ENCODE data around the gene DERA. TPM values are rescaled to one million over a fixed set of nuclear protein-coding genes. Genes with fewer than 3 reads are reported as not detected.

DERA gene
- total and polyA plus RNA-seq, 2 donors, result 28.1 to 36.5 TPM

DNA sequence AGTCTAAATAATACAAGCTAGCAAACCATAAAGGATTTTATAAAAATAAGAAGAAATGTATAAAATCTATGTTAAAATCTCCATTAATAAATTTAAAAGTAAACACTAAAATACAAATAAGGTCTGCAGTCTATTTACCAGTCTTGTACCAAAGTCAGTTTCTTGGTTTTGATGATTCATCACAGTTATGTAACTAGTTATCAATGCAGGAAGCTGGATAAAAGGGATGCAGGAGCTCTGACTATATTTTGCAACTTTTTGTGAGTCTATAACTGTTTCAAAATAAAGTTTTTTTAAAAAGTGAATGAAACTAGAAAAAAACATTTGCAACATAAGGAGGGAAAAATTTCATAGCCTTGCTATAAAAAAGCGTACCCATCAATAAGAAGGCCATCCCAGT lies 151.5 kb downstream of the DERA start:
- H3K27ac ChIP-seq (ENCODE audit: low read depth), result no peak overlapping the region
- no peak for DNase-seq (ENCODE audit: extremely low spot score)
- no peak overlapping the region for H3K4me3 ChIP-seq (ENCODE audit: low read depth, low read length)
- 96% methylated on average over 1 of the region's 1 CpG for WGBS
- no peaks in the 10 kb centered on the region for H3K4me1 ChIP-seq (ENCODE audit: insufficient read depth)
- no peaks in the 10 kb centered on the region for H3K36me3 ChIP-seq (ENCODE audit: insufficient read depth)

- H3K4me3 ChIP-seq (ENCODE audit: low read depth, low read length), result no peak overlapping the region
- no peak overlapping the region for H3K27ac ChIP-seq (ENCODE audit: low read depth)
- no peaks in the 10 kb centered on the region for H3K4me1 ChIP-seq (ENCODE audit: insufficient read depth)
- DNase-seq (ENCODE audit: extremely low spot score), result no peak
- 93% methylated on average over 1 of the region's 1 CpG for WGBS
- H3K36me3 ChIP-seq (ENCODE audit: insufficient read depth), result no peaks in the 10 kb centered on the region
Measured at GRCh38 chr12:16063726-16064125, 152.6 kb downstream of the DERA start.

DNA sequence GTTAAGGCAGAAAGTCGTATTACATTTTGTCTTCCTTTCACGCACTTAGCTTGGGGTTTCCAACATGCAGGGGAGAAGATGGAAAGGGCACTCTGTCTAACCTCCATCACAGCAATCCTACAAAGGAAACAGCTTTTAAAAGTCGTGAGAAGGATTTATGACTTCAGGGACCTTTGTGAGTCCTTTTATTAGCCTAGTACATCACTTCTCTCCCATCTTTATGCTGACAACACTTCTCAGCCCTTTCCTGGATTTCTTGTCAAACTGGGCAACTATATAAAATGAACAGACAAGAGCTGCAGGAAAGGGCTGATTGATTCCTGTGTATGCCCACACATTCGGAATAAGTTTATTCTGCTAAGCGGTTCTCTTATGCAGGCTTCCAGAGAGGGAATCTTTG lies 159.0 kb downstream of the DERA start:
- 29% methylated on average over 5 of the region's 5 CpGs for WGBS
- Histone ChIP-seq H3K27ac (ENCODE audit: low read depth) (no peak overlapping the region), H3K4me1 (ENCODE audit: insufficient read depth) (no peaks in the 10 kb centered on the region), H3K4me3 (ENCODE audit: low read depth, low read length) (no peak overlapping the region), H3K36me3 (ENCODE audit: insufficient read depth) (no peaks in the 10 kb centered on the region)
- no peak for DNase-seq (ENCODE audit: extremely low spot score)

DNA sequence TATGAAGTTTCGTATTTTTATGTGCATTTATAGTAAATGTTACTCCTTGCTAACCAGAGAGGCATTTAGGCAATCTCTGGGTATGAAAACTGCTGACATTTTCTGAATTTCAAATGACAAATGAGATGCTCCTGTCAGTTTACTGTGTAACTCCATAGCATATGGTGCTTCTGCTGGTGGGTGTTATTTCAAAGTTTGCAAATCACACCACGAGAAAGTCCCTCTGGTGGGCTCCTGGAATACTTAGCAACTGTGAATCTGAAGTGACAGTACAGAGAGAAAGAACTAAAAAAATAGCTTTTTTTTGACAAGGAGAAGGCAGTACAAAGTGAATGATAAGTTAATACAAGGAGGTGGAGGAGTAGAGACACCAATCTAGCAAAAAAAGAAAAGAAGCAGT lies 161.5 kb downstream of the DERA start:
- Histone ChIP-seq H3K36me3 (ENCODE audit: insufficient read depth) (no peaks in the 10 kb centered on the region), H3K4me1 (ENCODE audit: insufficient read depth) (no peaks in the 10 kb centered on the region), H3K4me3 (ENCODE audit: low read depth, low read length) (no peak overlapping the region), H3K27ac (ENCODE audit: low read depth) (no peak overlapping the region)
- no peak for DNase-seq (ENCODE audit: extremely low spot score)
- WGBS, result 75% methylated on average over 2 of the region's 2 CpGs

DNA sequence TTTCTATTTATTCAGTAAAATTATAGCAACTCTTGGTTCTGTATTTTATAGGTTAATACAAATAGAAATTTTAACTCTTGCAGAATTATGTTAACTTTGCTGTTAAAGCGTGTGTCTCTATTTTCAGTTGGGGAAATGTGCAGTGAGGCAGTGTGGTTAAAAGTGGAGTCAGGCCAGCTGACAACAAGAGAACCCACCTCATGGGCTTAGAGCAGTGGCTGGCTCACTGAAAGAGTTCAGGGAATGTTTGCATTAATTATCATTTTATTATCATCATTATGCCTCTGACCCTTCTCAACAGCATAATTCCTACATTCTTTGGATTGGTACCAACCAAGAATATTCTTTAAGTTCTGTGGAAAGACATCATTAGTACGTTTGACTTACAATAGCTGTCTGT lies 163.8 kb downstream of the DERA start:
- Histone ChIP-seq H3K36me3 (ENCODE audit: insufficient read depth) (no peaks in the 10 kb centered on the region), H3K27ac (ENCODE audit: low read depth) (no peak overlapping the region), H3K4me1 (ENCODE audit: insufficient read depth) (no peaks in the 10 kb centered on the region), H3K4me3 (ENCODE audit: low read depth, low read length) (no peak overlapping the region)
- DNase-seq (ENCODE audit: extremely low spot score), result no peak
- 69% methylated on average over 2 of the region's 2 CpGs for WGBS

GRCh38 chr12:16075887-16076286 lies 164.8 kb downstream of the DERA start:
- DNase-seq (ENCODE audit: extremely low spot score), result no peak
- H3K36me3 ChIP-seq (ENCODE audit: insufficient read depth), result no peaks in the 10 kb centered on the region
- H3K27ac ChIP-seq (ENCODE audit: low read depth), result no peak overlapping the region
- no peaks in the 10 kb centered on the region for H3K4me1 ChIP-seq (ENCODE audit: insufficient read depth)
- 87% methylated on average over 1 of the region's 1 CpG for WGBS
- H3K4me3 ChIP-seq (ENCODE audit: low read depth, low read length), result no peak overlapping the region

DNA sequence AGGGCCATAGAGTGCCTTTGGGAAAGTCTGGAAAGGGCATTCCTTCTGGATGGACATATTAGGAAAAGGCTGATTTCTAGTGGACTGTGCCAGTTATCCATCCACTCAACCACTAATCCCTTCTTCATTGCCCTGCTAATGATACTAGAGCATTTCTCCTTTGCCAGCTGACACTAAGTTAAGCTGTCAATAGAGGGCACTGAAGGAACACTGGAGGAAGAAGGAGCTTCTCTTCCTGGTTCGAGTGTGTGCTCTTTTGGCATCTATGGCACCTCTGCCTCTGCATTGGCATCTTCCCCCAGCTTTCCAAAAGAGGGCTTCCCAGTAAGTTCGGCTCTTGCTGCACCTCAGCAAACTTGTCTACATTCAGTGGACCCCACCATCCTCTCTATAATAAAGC lies 165.4 kb downstream of the DERA start:
- Histone ChIP-seq H3K27ac (ENCODE audit: low read depth) (no peak overlapping the region), H3K4me1 (ENCODE audit: insufficient read depth) (no peaks in the 10 kb centered on the region), H3K4me3 (ENCODE audit: low read depth, low read length) (no peak overlapping the region), H3K36me3 (ENCODE audit: insufficient read depth) (no peaks in the 10 kb centered on the region)
- no peak for DNase-seq (ENCODE audit: extremely low spot score)
- 48% methylated on average over 2 of the region's 2 CpGs for WGBS

DNA sequence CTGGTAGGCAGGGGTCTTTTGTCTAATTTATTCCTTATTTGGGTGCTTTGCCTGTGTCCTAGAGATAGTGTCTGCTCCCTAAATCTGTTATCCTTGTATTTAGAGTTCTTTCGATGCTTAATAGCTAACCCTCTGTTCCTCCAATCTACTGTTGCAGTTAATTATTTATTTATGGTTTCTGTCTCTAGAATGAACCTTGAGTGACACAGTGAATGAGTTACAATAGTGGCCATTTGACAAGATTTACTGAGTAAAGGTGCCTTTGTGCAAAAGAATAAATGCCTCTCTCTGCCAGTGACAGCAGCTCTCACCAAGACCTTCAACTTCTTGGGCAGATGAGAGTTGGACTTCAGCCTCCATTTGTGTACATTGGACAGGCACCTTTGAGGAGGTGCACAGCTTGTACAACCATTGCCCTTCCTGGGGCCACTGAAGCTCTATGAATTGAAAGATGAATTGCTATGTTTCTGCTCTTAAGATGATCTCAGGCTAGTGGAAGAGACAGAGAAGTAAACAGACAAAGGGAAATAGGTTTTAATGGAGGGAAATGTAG lies 165.9 kb downstream of the DERA start:
- Histone ChIP-seq H3K36me3 (ENCODE audit: insufficient read depth) (no peaks in the 10 kb centered on the region), H3K4me3 (ENCODE audit: low read depth, low read length) (no peak overlapping the region), H3K27ac (ENCODE audit: low read depth) (no peak overlapping the region), H3K4me1 (ENCODE audit: insufficient read depth) (no peaks in the 10 kb centered on the region)
- DNase-seq (ENCODE audit: extremely low spot score), result no peak
- WGBS, result 89% methylated on average over 1 of the region's 1 CpG

DNA sequence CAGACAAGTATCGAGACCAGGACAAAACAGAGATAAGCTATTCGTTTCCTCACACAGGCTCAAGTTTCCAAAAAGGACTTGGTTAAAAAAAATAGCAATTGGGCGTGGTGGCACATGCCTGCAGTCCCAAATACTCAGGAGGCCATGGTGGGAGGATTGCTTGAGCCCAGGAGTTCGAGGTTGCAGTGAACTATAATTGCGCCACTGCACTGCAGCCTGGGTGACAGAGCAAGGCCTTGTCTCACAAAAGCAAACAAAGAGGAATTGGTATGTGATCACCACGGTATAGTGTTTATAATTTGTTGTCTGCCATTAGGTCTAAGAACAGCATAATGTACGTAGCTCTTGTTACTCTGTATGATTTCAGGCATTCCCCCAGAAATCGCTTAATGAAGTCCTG lies 175.3 kb downstream of the DERA start:
- 76% methylated on average over 8 of the region's 8 CpGs for WGBS
- Histone ChIP-seq H3K36me3 (ENCODE audit: insufficient read depth) (no peaks in the 10 kb centered on the region), H3K4me3 (ENCODE audit: low read depth, low read length) (no peak overlapping the region), H3K4me1 (ENCODE audit: insufficient read depth) (no peaks in the 10 kb centered on the region), H3K27ac (ENCODE audit: low read depth) (no peak overlapping the region)
- DNase-seq (ENCODE audit: extremely low spot score), result no peak

GRCh38 chr12:16086942-16087341 lies 175.8 kb downstream of the DERA start:
- DNase-seq (ENCODE audit: extremely low spot score), result no peak
- H3K4me3 ChIP-seq (ENCODE audit: low read depth, low read length), result no peak overlapping the region
- no peaks in the 10 kb centered on the region for H3K4me1 ChIP-seq (ENCODE audit: insufficient read depth)
- H3K36me3 ChIP-seq (ENCODE audit: insufficient read depth), result no peaks in the 10 kb centered on the region
- 93% methylated on average over 2 of the region's 2 CpGs for WGBS
- no peak overlapping the region for H3K27ac ChIP-seq (ENCODE audit: low read depth)

Other genes with a start within 250 kb of the DERA start
- 133 TPM for gene EPS8, start 121.9 kb upstream of the DERA start, total RNA-seq
- 68.9 TPM for gene EPS8, start 121.9 kb upstream of the DERA start, polyA plus RNA-seq
- 62.3 TPM for gene STRAP, start 28.9 kb upstream of the DERA start, total RNA-seq
- 80.7 TPM for gene STRAP, start 28.9 kb upstream of the DERA start, polyA plus RNA-seq